Heart right ventricle (tissue), 16 donors: ENCODE data around the gene SORL1. TPM values are rescaled to one million over a fixed set of nuclear protein-coding genes. Genes with fewer than 3 reads are reported as not detected.

Source experiments
- ATAC-seq, 8 donors: fragments of 200-7000 bp; cut with Tn5 transposase; one replicate each; pipeline ENCODE4 v1.9.1; 2020; ENCODE audit warnings: mild to moderate bottlenecking in 8 of 8, moderate library complexity in 8 of 8, moderate number of reproducible peaks in 1 of 8
- DNase-seq, 2 donors: peaks; one replicate each; pipeline ENCODE4 v3.0.0-alpha.2; 2020
- H3K27ac ChIP-seq, 10 donors: fragments of 200-600 bp; sonication (generic) in 2 of 10; one replicate each; pipeline versions ENCODE4 v1.5.0 to v1.8.0; 2020 to 2022; ENCODE audit warnings: mild to moderate bottlenecking in 3 of 10
- H3K27me3 ChIP-seq, 7 donors: fragments of 200-600 bp; one replicate each; pipeline ENCODE4 v1.8.0; 2021 to 2022; ENCODE audit warnings: mild to moderate bottlenecking in 2 of 7
- H3K36me3 ChIP-seq, 9 donors: fragments of 200-600 bp; sonication (generic) in 1 of 9; one replicate each; pipeline versions ENCODE4 v1.5.0 to v1.8.0; 2020 to 2022; ENCODE audit warnings: mild to moderate bottlenecking in 2 of 9
- H3K4me1 ChIP-seq, 9 donors: fragments of 200-600 bp; sonication (generic) in 1 of 9; one replicate each; pipeline versions ENCODE4 v1.5.0 to v1.8.0; 2020 to 2022; ENCODE audit warnings: mild to moderate bottlenecking in 4 of 9
- H3K4me3 ChIP-seq, 10 donors: fragments of 200-600 bp; sonication (generic) in 2 of 10; one replicate each; pipeline versions ENCODE4 v1.5.0 to v1.8.0; 2020 to 2022; ENCODE audit warnings: mild to moderate bottlenecking in 7 of 10, moderate library complexity in 2 of 10
- H3K9me3 ChIP-seq, 11 donors: fragments of 200-600 bp in 10 of 11; sonication (generic) in 2 of 11; one replicate each; pipeline versions ENCODE4 v1.5.0 to v1.8.0; 2013 to 2022; ENCODE audit warnings: mild to moderate bottlenecking in 2 of 11, control low read depth in 1 of 11, moderate library complexity in 1 of 11
- WGBS, 2 donors: extraction: QIAGEN DNeasy Blood & Tissue Kit; methylation state at CpG; one replicate each; pipeline ENCODE4 v1.1.7; 2013; ENCODE audit warnings: inconsistent platforms in 1 of 2; 5-methylcytosine and 5-hydroxymethylcytosine counted together
- intact Hi-C, 10 donors: fragments of 100-400 bp; cut with DNase I; formaldehyde crosslinking; loops; one replicate each; pipeline versions ENCODE4 v1.11.1 to v1.14.2; 2022
- polyA plus RNA-seq, 2 donors: library from polyadenylated mRNA; stranded (reverse); fragments of 200-250 nt; gene quantifications; one replicate each; pipeline ENCODE4 v1.2.3, GENCODE V29; 2013
- total RNA-seq, 10 donors: library from RNA; stranded (reverse); fragmentation: NEBNext Ultra II Directional in 3 of 10; extraction: Animal tissue kit (Norgen Biotek cat#: 25700) in 3 of 10; gene quantifications; one replicate each; pipeline versions ENCODE4 v1.2.1 to v1.2.4, GENCODE V29; 2021 to 2023
- TF ChIP-seq, protein P1 (sequence below), 9 donors: fragments of 200-600 bp; sonication (generic) in 2 of 9; IDR thresholded peaks; one replicate each; pipeline versions ENCODE4 v1.5.0 to v1.8.0; 2021 to 2022; ENCODE audit warnings: antibody characterized with exemption in 9 of 9, mild to moderate bottlenecking in 5 of 9, moderate library complexity in 1 of 9
- donor health status: Arrhythmogenic right ventricular cardiomyopathy.
- donor health status: ischemic (EF 13 %, LVEDD 7.1; RV severe dilation, severe dysfunction).
- donor health status: healthy with polysubstance abuse.
- donor health status: DM: no; HTN: yes; CAD: no.
- donor health status: DM: no; HTN: no; CAD: no.
- donor health status: ischemic (EF 25% LVEDD 6.9; RV normal size, moderate dysfunction).
- donor health status: ischemic (EF 25% LVEDD 5.7; RV mildly dilated, moderate dysfunction).
- donor health status: healthy.
- donor health status: DM: yes; HTN: yes; CAD: no.
- donor health status: Ischemic cardiomyopathy.
- donor health status: ischemic (EF 35%, LVEDD 5.7; RV mildly dilated, moderate dysfunction).
- donor health status: nonischemic (EF 11% LVEDD 7.7; RV severe dilation, severe dysfunction).
- donor health status: DM: yes; HTN: yes; CAD: no.
- donor health status: PGD.
- donor health status: ischemic (EF 29% LVEDD 5.4; RV normal size, mild dysfunction).
- donor health status: nonischemic (EF 23%, LVEDD 6.1; RV moderate dilation, normal function).

SORL1 gene
- total and polyA plus RNA-seq, 12 donors, result 0.26 to 15.1 (median 8.7) TPM

- H3K27ac ChIP-seq, result peak overlapping the region; percentile 82 to 96 (median 91)
- TF ChIP-seq, protein P1, sequence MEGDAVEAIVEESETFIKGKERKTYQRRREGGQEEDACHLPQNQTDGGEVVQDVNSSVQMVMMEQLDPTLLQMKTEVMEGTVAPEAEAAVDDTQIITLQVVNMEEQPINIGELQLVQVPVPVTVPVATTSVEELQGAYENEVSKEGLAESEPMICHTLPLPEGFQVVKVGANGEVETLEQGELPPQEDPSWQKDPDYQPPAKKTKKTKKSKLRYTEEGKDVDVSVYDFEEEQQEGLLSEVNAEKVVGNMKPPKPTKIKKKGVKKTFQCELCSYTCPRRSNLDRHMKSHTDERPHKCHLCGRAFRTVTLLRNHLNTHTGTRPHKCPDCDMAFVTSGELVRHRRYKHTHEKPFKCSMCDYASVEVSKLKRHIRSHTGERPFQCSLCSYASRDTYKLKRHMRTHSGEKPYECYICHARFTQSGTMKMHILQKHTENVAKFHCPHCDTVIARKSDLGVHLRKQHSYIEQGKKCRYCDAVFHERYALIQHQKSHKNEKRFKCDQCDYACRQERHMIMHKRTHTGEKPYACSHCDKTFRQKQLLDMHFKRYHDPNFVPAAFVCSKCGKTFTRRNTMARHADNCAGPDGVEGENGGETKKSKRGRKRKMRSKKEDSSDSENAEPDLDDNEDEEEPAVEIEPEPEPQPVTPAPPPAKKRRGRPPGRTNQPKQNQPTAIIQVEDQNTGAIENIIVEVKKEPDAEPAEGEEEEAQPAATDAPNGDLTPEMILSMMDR (IDR thresholded peaks at IDR 0.05), result peak; percentile 77 to 91 (median 81)
- intact Hi-C loops, result loop anchor here in 9 of 10 donors (1.0 to 10.0 kb wide), 22 partner anchors 67 to 852 kb away; no protein-coding TSS in a partner anchor
- H3K4me1 ChIP-seq, result peaks cover 0 to 28% (median 20%) of the 10 kb centered on the region in 9 donors
- no peaks in the 10 kb centered on the region for H3K9me3 ChIP-seq
- peak; percentile 86 to 88 for DNase-seq
- H3K4me3 ChIP-seq, result peak overlapping the region in 9 of 10 donors; percentile 22 to 60 (median 50)
- ATAC-seq, result peak; percentile 95 to 98 (median 96)
- WGBS, 2 donors, result 0 to 1% methylated on average over 44 of the region's 44 CpGs
- peaks cover 0 to 8% (median 0%) of the 10 kb centered on the region in 7 donors for H3K27me3 ChIP-seq
- no peaks in the 10 kb centered on the region for H3K36me3 ChIP-seq
Observed at GRCh38 chr11:121655537-121656327, 203.6 kb downstream of the SORL1 start.

- H3K9me3 ChIP-seq, result no peaks in the 10 kb centered on the region
- peak overlapping the region in 8 of 10 donors; percentile 32 to 60 (median 50) for H3K4me3 ChIP-seq
- 64 to 65% methylated on average over 19 of the region's 19 CpGs for WGBS, 2 donors
- peaks cover 0 to 29% (median 20%) of the 10 kb centered on the region in 9 donors for H3K4me1 ChIP-seq
- peak in 4 of 8 donors; percentile 2 to 9 (median 5) for ATAC-seq
- no peaks in the 10 kb centered on the region for H3K36me3 ChIP-seq
- intact Hi-C loops, result loop anchor here in 9 of 10 donors (1.0 to 10.0 kb wide), 19 partner anchors 66 to 851 kb away; no protein-coding TSS in a partner anchor
- DNase-seq, result no peak
- peak overlapping the region; percentile 82 to 96 (median 91) for H3K27ac ChIP-seq
- TF ChIP-seq, protein P1 (IDR thresholded peaks at IDR 0.05), result no peak
- peaks cover 0 to 8% (median 0%) of the 10 kb centered on the region in 7 donors for H3K27me3 ChIP-seq
Observed at GRCh38 chr11:121656328-121657090, 204.4 kb downstream of the SORL1 start.

GRCh38 chr11:121657146-121657545 lies 205.0 kb downstream of the SORL1 start:
- TF ChIP-seq, protein P1 (IDR thresholded peaks at IDR 0.05), result no peak

DNA sequence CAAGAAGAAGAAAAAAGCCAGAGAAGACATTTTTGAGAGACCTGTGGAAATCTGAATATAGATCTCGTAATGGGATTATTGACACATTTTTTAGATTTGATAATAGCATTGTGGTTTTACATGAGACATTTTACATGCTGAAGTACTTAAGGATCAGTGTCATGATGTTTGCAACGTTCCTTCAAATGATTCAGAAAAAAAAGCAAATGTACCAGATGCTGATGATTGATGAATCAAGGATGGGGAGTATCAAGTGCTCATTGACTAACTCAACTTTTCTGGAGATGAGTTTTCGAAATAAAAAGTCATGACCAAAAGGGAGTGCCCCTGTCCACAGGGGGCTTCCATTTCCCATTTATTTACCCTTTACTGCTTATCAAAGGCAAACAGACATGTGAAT lies 207.7 kb downstream of the SORL1 start:
- intact Hi-C loops, result loop anchor here in 9 of 10 donors (5.0 to 10.0 kb wide), 13 partner anchors 62 to 847 kb away; no protein-coding TSS in a partner anchor
- Histone ChIP-seq H3K4me3 (no peak overlapping the region), H3K9me3 (no peaks in the 10 kb centered on the region), H3K27ac (no peak overlapping the region), H3K36me3 (no peaks in the 10 kb centered on the region), H3K4me1 (peaks cover 0 to 27% (median 19%) of the 10 kb centered on the region in 9 donors), H3K27me3 (peaks cover 0 to 3% (median 0%) of the 10 kb centered on the region in 7 donors)
- TF ChIP-seq, protein P1 (IDR thresholded peaks at IDR 0.05), result no peak
- ATAC-seq, result no peak
- 95 to 96% methylated on average over 3 of the region's 3 CpGs for WGBS, 2 donors
- no peak for DNase-seq

More at GRCh38 chr11:121657146-121657545, 205.0 kb downstream of the SORL1 start:
- peaks cover 0 to 29% (median 20%) of the 10 kb centered on the region in 9 donors for H3K4me1 ChIP-seq
- H3K9me3 ChIP-seq, result no peaks in the 10 kb centered on the region
- DNase-seq (no peak), ATAC-seq (no peak)
- peak overlapping the region in 9 of 10 donors; percentile 82 to 96 (median 91) for H3K27ac ChIP-seq
- H3K27me3 ChIP-seq, result peaks cover 0 to 8% (median 0%) of the 10 kb centered on the region in 7 donors
- H3K4me3 ChIP-seq, result no peak overlapping the region
- H3K36me3 ChIP-seq, result no peaks in the 10 kb centered on the region
- intact Hi-C loops, result loop anchor here in 9 of 10 donors (2.0 to 10.0 kb wide), 17 partner anchors 65 to 850 kb away; no protein-coding TSS in a partner anchor
- whole genome bisulfite sequencing, 2 donors, result 90 to 93% methylated on average over 6 of the region's 6 CpGs
